Mesendoderm (in vitro differentiated cells): ENCODE results near the gene ONECUT1.

ENCODE experiments used
- DNase-seq: peaks from one replicate; pipeline ENCODE4 v3.0.0; 2013
- H2AK5ac ChIP-seq: 2 replicates; pipeline ENCODE4 v1.6.1; 2013; ENCODE audit warnings: low read length, inconsistent platforms
- H2BK120ac ChIP-seq: 2 replicates; pipeline ENCODE4 v1.6.1; 2013; ENCODE audit warnings: low read depth, mild to moderate bottlenecking, low read length, moderate library complexity, mixed read lengths
- H2BK15ac ChIP-seq: replicated peaks from 2 replicates; pipeline ENCODE4 v1.6.1; 2013; ENCODE audit warnings: low read depth, mild to moderate bottlenecking, moderate library complexity
- H2BK5ac ChIP-seq: 2 replicates; pipeline ENCODE4 v1.6.1; 2013; ENCODE audit warnings: low read length, inconsistent platforms
- H3K18ac ChIP-seq: 2 replicates; pipeline ENCODE4 v1.6.1; 2013; ENCODE audit warnings: mild to moderate bottlenecking, low read length, mixed read lengths
- H3K23ac ChIP-seq: one replicate; pipeline ENCODE4 v1.6.1; 2013; ENCODE audit warnings: low read length
- H3K27ac ChIP-seq: 2 replicates; pipeline ENCODE4 v1.5.1; 2013; ENCODE audit warnings: low read depth, mild to moderate bottlenecking, inconsistent platforms, low read length, moderate library complexity
- H3K27me3 ChIP-seq: 2 replicates; pipeline ENCODE4 v1.6.1; 2013; ENCODE audit warnings: low read length, control low read depth, mild to moderate bottlenecking, inconsistent platforms; ENCODE audit not compliant: insufficient read depth, poor library complexity
- H3K36me3 ChIP-seq: 2 replicates; pipeline ENCODE4 v1.6.1; 2013; ENCODE audit warnings: low read length, inconsistent platforms; ENCODE audit not compliant: control insufficient read depth, insufficient read depth
- H3K4ac ChIP-seq: one replicate; pipeline ENCODE4 v1.6.1; 2013; ENCODE audit warnings: low read depth, mild to moderate bottlenecking, low read length, moderate library complexity
- H3K4me1 ChIP-seq: 2 replicates; pipeline ENCODE4 v1.6.1; 2013; ENCODE audit warnings: low read depth, low read length, inconsistent platforms; ENCODE audit not compliant: control insufficient read depth
- H3K4me2 ChIP-seq: 2 replicates; pipeline ENCODE4 v1.6.1; 2013; ENCODE audit warnings: low read length
- H3K4me3 ChIP-seq: 2 replicates; pipeline ENCODE4 v1.5.1; 2013; ENCODE audit warnings: mild to moderate bottlenecking, low read length
- H3K56ac ChIP-seq: one replicate; pipeline ENCODE4 v1.6.1; 2013; ENCODE audit warnings: low read length
- H3K79me1 ChIP-seq: 2 replicates; pipeline ENCODE4 v1.6.1; 2013; ENCODE audit warnings: low read length, inconsistent platforms
- H3K79me2 ChIP-seq: 2 replicates; pipeline ENCODE4 v1.6.1; 2013; ENCODE audit warnings: mild to moderate bottlenecking, low read length; ENCODE audit not compliant: control insufficient read depth, insufficient read depth
- H3K9ac ChIP-seq: 2 replicates; pipeline ENCODE4 v1.6.1; 2013; ENCODE audit warnings: low read length, inconsistent platforms
- H4K5ac ChIP-seq: one replicate; pipeline ENCODE4 v1.6.1; 2013; ENCODE audit warnings: low read length
- H4K8ac ChIP-seq: one replicate; pipeline ENCODE4 v1.6.1; 2013; ENCODE audit warnings: low read depth, mild to moderate bottlenecking, control low read depth, low read length, moderate library complexity
- WGBS: extraction: QIAGEN DNeasy Blood & Tissue Kit; methylation state at CpG from one replicate; pipeline ENCODE4 v1.1.7; 2013; ENCODE audit warnings: low lambda C conversion rate, missing lambda C conversion rate; ENCODE audit not compliant: insufficient coverage; ENCODE audit errors: extremely low coverage; 5-methylcytosine and 5-hydroxymethylcytosine counted together

The ONECUT1 gene

GRCh38 chr15:52746162-52746757 is 43.9 kb downstream of the ONECUT1 start:
- Histone ChIP-seq H3K4me1 (peaks cover 5% of the 10 kb centered on the region), H3K79me2 (no peaks in the 10 kb centered on the region), H3K9ac (no peak overlapping the region), H3K18ac (peak overlapping the region; percentile 47), H2BK5ac (peak overlapping the region; percentile 31), H3K36me3 (no peaks in the 10 kb centered on the region), H2BK120ac (peak overlapping the region; percentile 36), H3K4me2 (no peak overlapping the region), H2AK5ac (no peak overlapping the region), H3K27me3 (no peaks in the 10 kb centered on the region), H3K23ac (no peak overlapping the region), H3K56ac (peak overlapping the region; percentile 58), H3K4ac (peak overlapping the region; percentile 48), H3K79me1 (no peaks in the 10 kb centered on the region), H2BK15ac (no peak overlapping the region), H4K5ac (no peak overlapping the region), H4K8ac (no peak overlapping the region), H3K27ac (peak overlapping the region; percentile 30), H3K4me3 (no peak overlapping the region)
- no CpG with 5 or more reads among the region's 6 CpGs for WGBS
- no peak for DNase-seq

DNA sequence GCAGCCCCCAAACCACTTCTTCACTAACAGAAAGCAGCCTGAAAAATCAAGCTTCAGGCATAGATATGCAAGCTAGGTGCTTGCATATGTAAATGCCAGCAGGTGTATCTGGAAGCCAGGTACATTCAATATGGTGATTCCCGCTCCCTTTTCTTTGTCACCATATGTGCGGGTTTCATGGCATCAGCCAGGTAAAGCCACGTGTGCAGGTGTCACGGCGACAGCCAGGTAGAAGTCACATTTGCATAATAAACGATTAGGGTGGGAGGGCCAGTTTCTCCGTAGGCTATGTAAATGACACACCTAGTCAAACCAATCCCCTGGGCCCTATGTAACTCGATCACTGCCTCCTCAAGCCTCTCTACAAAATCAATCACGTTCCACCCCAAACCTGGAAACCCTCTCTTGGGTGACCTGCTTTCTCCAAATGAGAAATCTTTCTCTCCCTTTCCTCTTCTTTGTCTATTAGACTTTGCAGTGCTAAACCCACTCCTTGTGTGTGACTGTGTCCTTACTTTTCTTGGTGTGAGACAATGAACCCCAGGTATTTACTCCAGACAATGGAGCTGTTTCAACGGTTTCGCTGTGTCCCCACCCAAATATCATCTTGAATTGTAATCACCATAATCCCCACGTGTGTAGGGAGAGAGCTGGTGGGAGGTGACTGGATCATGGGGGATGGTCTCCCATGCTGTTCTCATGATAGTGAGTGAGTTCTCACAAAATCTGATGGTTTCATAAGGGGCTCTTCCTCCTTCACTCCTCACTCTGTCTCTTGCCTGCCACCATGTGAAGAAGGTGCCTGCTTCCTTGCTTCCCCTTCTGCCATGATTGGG is 44.6 kb downstream of the ONECUT1 start:
- no peak overlapping the region for H3K4ac ChIP-seq
- peak overlapping the region; percentile 29 for H3K9ac ChIP-seq
- peak overlapping the region; percentile 63 for H2BK5ac ChIP-seq
- H2BK120ac ChIP-seq: peak overlapping the region; percentile 34
- no peak overlapping the region for H3K4me3 ChIP-seq
- peak overlapping the region; percentile 50 for H3K27ac ChIP-seq
- H3K36me3 ChIP-seq: no peaks in the 10 kb centered on the region
- WGBS: no CpG with 5 or more reads among the region's 12 CpGs
- H2BK15ac ChIP-seq: no peak overlapping the region
- no peaks in the 10 kb centered on the region for H3K79me2 ChIP-seq
- H3K18ac ChIP-seq: peak overlapping the region; percentile 82
- peak; percentile 65 for DNase-seq
- H3K79me1 ChIP-seq: no peaks in the 10 kb centered on the region
- peaks cover 5% of the 10 kb centered on the region for H3K4me1 ChIP-seq
- H2AK5ac ChIP-seq: no peak overlapping the region
- H4K8ac ChIP-seq: no peak overlapping the region
- H4K5ac ChIP-seq: no peak overlapping the region
- H3K27me3 ChIP-seq: no peaks in the 10 kb centered on the region
- peak overlapping the region; percentile 58 for H3K56ac ChIP-seq
- H3K4me2 ChIP-seq: no peak overlapping the region
- no peak overlapping the region for H3K23ac ChIP-seq

GRCh38 chr15:52738311-52738710 is 51.8 kb downstream of the ONECUT1 start:
- H3K4ac ChIP-seq: peak overlapping the region; percentile 7
- no peak overlapping the region for H2BK15ac ChIP-seq
- H3K18ac ChIP-seq: no peak overlapping the region
- H3K4me3 ChIP-seq: no peak overlapping the region
- H4K5ac ChIP-seq: no peak overlapping the region
- no peak overlapping the region for H3K23ac ChIP-seq
- no peak overlapping the region for H3K4me2 ChIP-seq
- no peak overlapping the region for H2BK5ac ChIP-seq
- no peak overlapping the region for H3K56ac ChIP-seq
- H3K27ac ChIP-seq: no peak overlapping the region
- no peaks in the 10 kb centered on the region for H3K79me1 ChIP-seq
- H2AK5ac ChIP-seq: no peak overlapping the region
- no CpG with 5 or more reads among the region's 4 CpGs for WGBS
- no peak for DNase-seq
- H3K79me2 ChIP-seq: no peaks in the 10 kb centered on the region
- no peaks in the 10 kb centered on the region for H3K4me1 ChIP-seq
- no peak overlapping the region for H3K9ac ChIP-seq
- H4K8ac ChIP-seq: no peak overlapping the region
- H3K36me3 ChIP-seq: no peaks in the 10 kb centered on the region
- H2BK120ac ChIP-seq: peak overlapping the region; percentile 29
- H3K27me3 ChIP-seq: no peaks in the 10 kb centered on the region

- Histone ChIP-seq H2BK5ac (no peak overlapping the region), H4K5ac (no peak overlapping the region), H2AK5ac (no peak overlapping the region), H3K27ac (no peak overlapping the region), H3K18ac (no peak overlapping the region), H2BK15ac (no peak overlapping the region), H3K23ac (no peak overlapping the region), H3K27me3 (no peaks in the 10 kb centered on the region), H3K9ac (no peak overlapping the region), H3K36me3 (no peaks in the 10 kb centered on the region), H4K8ac (no peak overlapping the region), H3K4me2 (no peak overlapping the region), H3K4me3 (no peak overlapping the region), H2BK120ac (no peak overlapping the region), H3K79me1 (no peaks in the 10 kb centered on the region), H3K56ac (no peak overlapping the region), H3K4ac (no peak overlapping the region), H3K79me2 (no peaks in the 10 kb centered on the region), H3K4me1 (no peaks in the 10 kb centered on the region)
- no CpG with 5 or more reads among the region's 3 CpGs for WGBS
- DNase-seq: no peak
Observed at GRCh38 chr15:52737720-52738119, 52.4 kb downstream of the ONECUT1 start.

- Histone ChIP-seq H3K79me1 (no peaks in the 10 kb centered on the region), H2BK15ac (no peak overlapping the region), H3K36me3 (no peaks in the 10 kb centered on the region), H3K56ac (no peak overlapping the region), H4K5ac (no peak overlapping the region), H3K4me1 (no peaks in the 10 kb centered on the region), H2AK5ac (no peak overlapping the region), H3K79me2 (no peaks in the 10 kb centered on the region), H3K4me2 (no peak overlapping the region), H4K8ac (no peak overlapping the region), H3K23ac (no peak overlapping the region), H2BK5ac (no peak overlapping the region), H3K27me3 (no peaks in the 10 kb centered on the region), H3K27ac (no peak overlapping the region), H3K4me3 (no peak overlapping the region), H3K4ac (no peak overlapping the region), H2BK120ac (no peak overlapping the region), H3K18ac (no peak overlapping the region), H3K9ac (no peak overlapping the region)
- DNase-seq: peak; percentile 86
- no CpG with 5 or more reads among the region's 4 CpGs for WGBS
Observed at GRCh38 chr15:52735231-52736089, 54.7 kb downstream of the ONECUT1 start.
